PC-3 (cell line): ENCODE results near the gene FSTL4. TPM values are rescaled to one million over a fixed set of nuclear protein-coding genes. Genes with fewer than 3 reads are reported as not detected.
A peak's percentile ranks its signal among the peaks of the same experiment; 100 is the strongest.

Experiments used
- ATAC-seq: fragments of 200-7000 bp; cut with Tn5 transposase; 2 replicates; pipeline ENCODE4 v1.9.1; 2020; ENCODE audit warnings: mild to moderate bottlenecking, moderate library complexity
- BruUV-seq: library from RNA; stranded (reverse); fragments of 400-500 nt; replicated peaks from 2 replicates; lab custom pipeline; 2021; lab: Mats Ljungman, UMichigan
- CTCF ChIA-PET: fragments of 300-600 bp; sonication (Branson Sonifier 250); formaldehyde crosslinking; loops from one replicate; lab custom pipeline; 2022; ENCODE audit warnings: antibody characterized with exemption; lab: Charles Lee
- POLR2A ChIA-PET: fragments of 300-600 bp; sonication (Branson Sonifier 250); formaldehyde crosslinking; loops from one replicate; lab custom pipeline; 2022; ENCODE audit warnings: antibody characterized with exemption; ENCODE audit not compliant: unreplicated experiment; lab: Charles Lee
- DNase-seq: peaks from one replicate; pipeline ENCODE4 v3.0.0-alpha.2; 2015
- H2AFZ ChIP-seq: fragments of 300-600 bp; sonication (generic); 2 replicates; pipeline ENCODE4 v1.6.0; 2016; ENCODE audit warnings: antibody characterized with exemption, low read length
- H3F3A ChIP-seq: fragments of 300-600 bp; sonication (generic); one replicate; pipeline ENCODE4 v1.6.0; 2017; ENCODE audit warnings: antibody characterized with exemption, low read length, control low read depth, mild to moderate bottlenecking; ENCODE audit not compliant: unreplicated experiment
- H3K27ac ChIP-seq: fragments of 300-600 bp; sonication (generic); 2 replicates; pipeline ENCODE4 v1.5.1; 2016; ENCODE audit warnings: mild to moderate bottlenecking, low read length
- H3K27me3 ChIP-seq: fragments of 300-600 bp; sonication (generic); 2 replicates; pipeline ENCODE4 v1.6.1; 2016; ENCODE audit warnings: low read length, mixed read lengths
- H3K36me3 ChIP-seq: fragments of 300-600 bp; sonication (generic); 2 replicates; pipeline ENCODE4 v1.6.1; 2016; ENCODE audit warnings: low read depth, mixed run types, low read length, mixed read lengths
- H3K4me1 ChIP-seq: fragments of 300-600 bp; sonication (generic); 2 replicates; pipeline ENCODE4 v1.5.1; 2016; ENCODE audit warnings: low read length; ENCODE audit not compliant: insufficient read depth
- H3K4me2 ChIP-seq: fragments of 300-600 bp; sonication (generic); 2 replicates; pipeline ENCODE4 v1.6.0; 2016; ENCODE audit warnings: low read length
- H3K4me3 ChIP-seq: fragments of 300-600 bp; sonication (generic); 2 replicates; pipeline ENCODE4 v1.5.1; 2016; ENCODE audit warnings: mild to moderate bottlenecking, low read length, mixed read lengths
- H3K79me2 ChIP-seq: fragments of 300-600 bp; sonication (generic); 2 replicates; pipeline ENCODE4 v1.6.1; 2017; ENCODE audit warnings: low read length, mixed read lengths
- H3K9ac ChIP-seq: fragments of 300-600 bp; sonication (generic); 2 replicates; pipeline ENCODE4 v1.6.0; 2016; ENCODE audit warnings: mild to moderate bottlenecking, low read length
- H3K9me2 ChIP-seq: fragments of 300-600 bp; sonication (generic); replicated peaks from 2 replicates; pipeline ENCODE4 v1.6.1; 2016; ENCODE audit warnings: mixed run types, low read length, mixed read lengths
- H3K9me3 ChIP-seq: fragments of 300-600 bp; sonication (generic); 2 replicates; pipeline ENCODE4 v1.6.1; 2016; ENCODE audit warnings: low read length, mixed read lengths
- H4K20me1 ChIP-seq: fragments of 300-600 bp; sonication (generic); 2 replicates; pipeline ENCODE4 v1.6.1; 2016; ENCODE audit warnings: low read length, mixed read lengths
- EZH2 ChIP-seq: fragments of 300-600 bp; sonication (generic); IDR thresholded peaks from one replicate; pipeline ENCODE4 v1.6.1; 2017; ENCODE audit warnings: antibody characterized with exemption, mild to moderate bottlenecking, low read length; ENCODE audit not compliant: unreplicated experiment
- EZH2phosphoT487 ChIP-seq: fragments of 300-600 bp; sonication (generic); IDR thresholded peaks from 2 replicates; pipeline ENCODE4 v1.6.1; 2018; ENCODE audit warnings: mild to moderate bottlenecking, antibody characterized with exemption, low read length, borderline replicate concordance
- intact Hi-C: fragments of 100-400 bp; cut with micrococcal nuclease; formaldehyde crosslinking; loops from 2 replicates; pipeline ENCODE4 v1.9.0; 2023
- total RNA-seq: library from RNA; depleted of rRNA; stranded (reverse); fragments of >200 nt; gene quantifications from 2 replicates; pipeline ENCODE4 v1.2.3, GENCODE V29; 2014
- TF ChIP-seq, protein P1 (sequence below): fragments of 300-600 bp; sonication (generic); conservative IDR thresholded peaks from 2 replicates; pipeline ENCODE4 v1.5.1; 2017; ENCODE audit warnings: antibody characterized with exemption, low read depth, mild to moderate bottlenecking, low read length

The FSTL4 gene
- total RNA-seq, 1 experiment from 2014 or later: 4.2 TPM

DNA sequence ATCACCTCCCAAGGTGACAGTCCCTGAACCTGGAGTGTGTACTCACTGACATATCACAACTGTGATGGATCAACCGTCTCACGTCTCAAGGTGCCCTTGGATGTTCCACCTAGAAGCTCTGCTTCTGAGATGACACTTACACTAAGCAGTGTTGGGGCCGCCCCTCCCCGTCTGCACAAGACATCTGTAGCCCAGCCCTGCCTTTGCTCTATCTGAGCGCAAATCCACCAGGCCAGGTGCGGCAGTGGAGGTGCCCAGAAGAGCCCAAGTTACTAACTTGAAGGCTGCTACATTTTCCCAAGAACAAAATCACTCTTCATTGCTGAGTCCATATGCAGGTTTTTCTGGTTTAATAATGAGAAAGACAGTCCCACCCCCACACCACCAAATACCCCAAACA is 148.3 kb downstream of the FSTL4 start:
- H3K4me2 ChIP-seq: no peak overlapping the region
- H3K9ac ChIP-seq: no peak overlapping the region
- no peaks in the 10 kb centered on the region for H3F3A ChIP-seq
- H3K27ac ChIP-seq: no peak overlapping the region
- no peaks in the 10 kb centered on the region for H3K9me2 ChIP-seq
- ATAC-seq (no peak), DNase-seq (no peak)
- TF ChIP-seq EZH2phosphoT487 (no peak), EZH2 (no peak)
- TF ChIP-seq, protein P1, sequence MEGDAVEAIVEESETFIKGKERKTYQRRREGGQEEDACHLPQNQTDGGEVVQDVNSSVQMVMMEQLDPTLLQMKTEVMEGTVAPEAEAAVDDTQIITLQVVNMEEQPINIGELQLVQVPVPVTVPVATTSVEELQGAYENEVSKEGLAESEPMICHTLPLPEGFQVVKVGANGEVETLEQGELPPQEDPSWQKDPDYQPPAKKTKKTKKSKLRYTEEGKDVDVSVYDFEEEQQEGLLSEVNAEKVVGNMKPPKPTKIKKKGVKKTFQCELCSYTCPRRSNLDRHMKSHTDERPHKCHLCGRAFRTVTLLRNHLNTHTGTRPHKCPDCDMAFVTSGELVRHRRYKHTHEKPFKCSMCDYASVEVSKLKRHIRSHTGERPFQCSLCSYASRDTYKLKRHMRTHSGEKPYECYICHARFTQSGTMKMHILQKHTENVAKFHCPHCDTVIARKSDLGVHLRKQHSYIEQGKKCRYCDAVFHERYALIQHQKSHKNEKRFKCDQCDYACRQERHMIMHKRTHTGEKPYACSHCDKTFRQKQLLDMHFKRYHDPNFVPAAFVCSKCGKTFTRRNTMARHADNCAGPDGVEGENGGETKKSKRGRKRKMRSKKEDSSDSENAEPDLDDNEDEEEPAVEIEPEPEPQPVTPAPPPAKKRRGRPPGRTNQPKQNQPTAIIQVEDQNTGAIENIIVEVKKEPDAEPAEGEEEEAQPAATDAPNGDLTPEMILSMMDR: no peak
- intact Hi-C loops: no loop called here
- no peak overlapping the region for H3K4me3 ChIP-seq
- H3K4me1 ChIP-seq: no peaks in the 10 kb centered on the region
- POLR2A ChIA-PET: no interaction called here
- H3K79me2 ChIP-seq: no peaks in the 10 kb centered on the region
- no peak overlapping the region for H2AFZ ChIP-seq
- H3K27me3 ChIP-seq: no peaks in the 10 kb centered on the region
- no peaks in the 10 kb centered on the region for H3K36me3 ChIP-seq
- CTCF ChIA-PET: no interaction called here
- no peaks in the 10 kb centered on the region for H3K9me3 ChIP-seq
- no TSS peak for BruUV-seq
- no peaks in the 10 kb centered on the region for H4K20me1 ChIP-seq

GRCh38 chr5:133461796-133462516 is 150.4 kb downstream of the FSTL4 start:
- Histone ChIP-seq H3K9ac (no peak overlapping the region), H3K4me3 (no peak overlapping the region), H2AFZ (no peak overlapping the region), H3K9me3 (no peaks in the 10 kb centered on the region), H3K9me2 (no peaks in the 10 kb centered on the region), H3K4me1 (no peaks in the 10 kb centered on the region), H4K20me1 (no peaks in the 10 kb centered on the region), H3K27ac (no peak overlapping the region), H3F3A (no peaks in the 10 kb centered on the region), H3K79me2 (no peaks in the 10 kb centered on the region), H3K36me3 (no peaks in the 10 kb centered on the region), H3K27me3 (no peaks in the 10 kb centered on the region), H3K4me2 (no peak overlapping the region)
- no peak for DNase-seq
- intact Hi-C loops: no loop called here
- ATAC-seq: no peak
- ChIA-PET CTCF (no interaction called here), POLR2A (no interaction called here)
- BruUV-seq: no TSS peak
- TF ChIP-seq, protein P1: no peak
- no peak for TF ChIP-seq EZH2
- no peak for TF ChIP-seq EZH2phosphoT487

GRCh38 chr5:133460172-133460758 is 152.1 kb downstream of the FSTL4 start:
- H3K4me3 ChIP-seq: no peak overlapping the region
- H4K20me1 ChIP-seq: no peaks in the 10 kb centered on the region
- BruUV-seq: no TSS peak
- no peaks in the 10 kb centered on the region for H3K79me2 ChIP-seq
- H2AFZ ChIP-seq: no peak overlapping the region
- DNase-seq (peak; percentile 27), ATAC-seq (no peak)
- no peaks in the 10 kb centered on the region for H3K36me3 ChIP-seq
- no peaks in the 10 kb centered on the region for H3K9me2 ChIP-seq
- intact Hi-C loops: no loop called here
- no peaks in the 10 kb centered on the region for H3K9me3 ChIP-seq
- no peak overlapping the region for H3K9ac ChIP-seq
- H3K27ac ChIP-seq: no peak overlapping the region
- POLR2A ChIA-PET: no interaction called here
- no peaks in the 10 kb centered on the region for H3K27me3 ChIP-seq
- CTCF ChIA-PET: no interaction called here
- H3F3A ChIP-seq: no peaks in the 10 kb centered on the region
- TF ChIP-seq, protein P1: peak; percentile 81
- TF ChIP-seq EZH2phosphoT487: no peak
- no peak overlapping the region for H3K4me2 ChIP-seq
- H3K4me1 ChIP-seq: no peaks in the 10 kb centered on the region
